Right atrium auricular region (tissue), 2 donors: ENCODE data around the gene SGCD. TPM values are rescaled to one million over a fixed set of nuclear protein-coding genes. Genes with fewer than 3 reads are reported as not detected.

ENCODE experiments used
- DNase-seq: peaks from one replicate; pipeline ENCODE4 v3.0.0-alpha.2; 2019; ENCODE audit warnings: low spot score
- H3K27ac ChIP-seq, 2 donors: fragments of 200-600 bp; sonication (generic); 1 replicate in 1 of 2; 2 replicates in 1 of 2; pipeline ENCODE4 v1.5.1; 2016 to 2019
- H3K27me3 ChIP-seq, 2 donors: fragments of 200-600 bp; sonication (generic); one replicate each; pipeline versions ENCODE4 v1.5.1 to v1.6.0; 2017 to 2019
- H3K36me3 ChIP-seq: fragments of 200-600 bp; sonication (generic); one replicate; pipeline ENCODE4 v1.5.1; 2016
- H3K4me1 ChIP-seq, 2 donors: fragments of 200-600 bp; sonication (generic); one replicate each; pipeline versions ENCODE4 v1.5.1 to v1.6.0; 2017 to 2019
- H3K4me3 ChIP-seq, 2 donors: fragments of 200-600 bp; sonication (generic); 1 replicate in 1 of 2; 2 replicates in 1 of 2; pipeline ENCODE4 v1.5.1; 2017 to 2019; ENCODE audit warnings: mild to moderate bottlenecking in 1 of 2, moderate library complexity in 1 of 2
- H3K9me3 ChIP-seq, 2 donors: fragments of 200-600 bp; sonication (generic); one replicate each; pipeline ENCODE4 v1.5.1; 2019
- total RNA-seq, 2 donors: library from RNA; depleted of rRNA; stranded (reverse); fragments of >200 nt; gene quantifications; one replicate each; pipeline ENCODE4 v1.1.0, GENCODE V29; 2016
- TF ChIP-seq, protein P1 (sequence below), 2 donors: fragments of 200-600 bp; sonication (generic); IDR thresholded peaks; one replicate each; pipeline ENCODE4 v1.5.1; 2019; ENCODE audit warnings: antibody characterized with exemption in 2 of 2

The SGCD gene
- total RNA-seq, 2 donors from 2014 or later, result 56.2 to 85.1 TPM

DNA sequence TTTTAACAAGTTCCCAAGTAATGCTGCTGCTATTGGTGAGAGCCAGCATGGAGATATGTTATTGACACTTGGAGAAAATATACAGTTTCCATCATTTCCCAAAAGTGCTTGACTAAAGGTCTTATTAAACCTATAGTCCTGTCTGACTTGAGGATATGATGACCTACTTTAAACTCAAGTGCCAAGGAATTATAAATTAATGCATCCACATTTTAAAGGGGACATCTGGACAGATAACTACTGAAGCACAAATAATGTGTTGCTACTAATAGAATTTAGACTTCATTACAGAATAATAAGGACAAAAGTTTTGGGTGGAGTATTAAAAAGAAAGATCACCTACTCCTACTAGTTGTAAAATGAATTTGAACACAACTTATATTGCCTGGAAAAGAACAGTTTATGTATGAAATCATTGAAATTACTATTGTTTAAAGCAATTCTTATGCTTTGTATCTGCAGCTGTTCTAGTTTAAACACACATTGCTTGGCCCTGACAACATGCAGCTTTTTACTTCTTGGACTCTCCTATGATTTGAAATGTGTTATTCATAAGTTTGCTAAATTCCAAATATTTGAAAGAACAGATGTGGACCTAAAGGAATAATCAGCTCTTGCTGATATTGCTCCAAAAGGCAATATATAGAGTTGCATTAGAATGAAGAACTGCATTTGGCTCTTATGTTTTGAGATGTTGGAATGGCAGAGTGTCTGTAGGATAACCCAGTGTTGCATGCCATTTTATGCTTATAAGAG, 73.4 kb downstream of the SGCD start:
- TF ChIP-seq, protein P1, sequence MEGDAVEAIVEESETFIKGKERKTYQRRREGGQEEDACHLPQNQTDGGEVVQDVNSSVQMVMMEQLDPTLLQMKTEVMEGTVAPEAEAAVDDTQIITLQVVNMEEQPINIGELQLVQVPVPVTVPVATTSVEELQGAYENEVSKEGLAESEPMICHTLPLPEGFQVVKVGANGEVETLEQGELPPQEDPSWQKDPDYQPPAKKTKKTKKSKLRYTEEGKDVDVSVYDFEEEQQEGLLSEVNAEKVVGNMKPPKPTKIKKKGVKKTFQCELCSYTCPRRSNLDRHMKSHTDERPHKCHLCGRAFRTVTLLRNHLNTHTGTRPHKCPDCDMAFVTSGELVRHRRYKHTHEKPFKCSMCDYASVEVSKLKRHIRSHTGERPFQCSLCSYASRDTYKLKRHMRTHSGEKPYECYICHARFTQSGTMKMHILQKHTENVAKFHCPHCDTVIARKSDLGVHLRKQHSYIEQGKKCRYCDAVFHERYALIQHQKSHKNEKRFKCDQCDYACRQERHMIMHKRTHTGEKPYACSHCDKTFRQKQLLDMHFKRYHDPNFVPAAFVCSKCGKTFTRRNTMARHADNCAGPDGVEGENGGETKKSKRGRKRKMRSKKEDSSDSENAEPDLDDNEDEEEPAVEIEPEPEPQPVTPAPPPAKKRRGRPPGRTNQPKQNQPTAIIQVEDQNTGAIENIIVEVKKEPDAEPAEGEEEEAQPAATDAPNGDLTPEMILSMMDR (IDR thresholded peaks at IDR 0.05), result no peak
- Histone ChIP-seq H3K27me3 (no peaks in the 10 kb centered on the region), H3K9me3 (no peaks in the 10 kb centered on the region), H3K4me3 (no peak overlapping the region), H3K27ac (peak overlapping the region in 1 of 2 donors; percentile 41), H3K36me3 (no peaks in the 10 kb centered on the region), H3K4me1 (peaks cover 0 to 48% of the 10 kb centered on the region in 2 donors)
- DNase-seq, result no peak

GRCh38 chr5:156401804-156402203, 74.8 kb downstream of the SGCD start:
- TF ChIP-seq, protein P1 (IDR thresholded peaks at IDR 0.05), result no peak
- no peak overlapping the region for H3K4me3 ChIP-seq

GRCh38 chr5:156402387-156402921, 75.5 kb downstream of the SGCD start:
- Histone ChIP-seq H3K27ac (no peak overlapping the region), H3K4me1 (peaks cover 0 to 30% of the 10 kb centered on the region in 2 donors)
- TF ChIP-seq, protein P1 (IDR thresholded peaks at IDR 0.05), result no peak

More at GRCh38 chr5:156401804-156402203, 74.8 kb downstream of the SGCD start:
- no peak for DNase-seq
- no peaks in the 10 kb centered on the region for H3K9me3 ChIP-seq
- no peaks in the 10 kb centered on the region for H3K36me3 ChIP-seq
- no peak overlapping the region for H3K27ac ChIP-seq
- H3K27me3 ChIP-seq, result no peaks in the 10 kb centered on the region
- H3K4me1 ChIP-seq, result peaks cover 0 to 34% of the 10 kb centered on the region in 2 donors

GRCh38 chr5:156405988-156406387, 79.0 kb downstream of the SGCD start:
- DNase-seq, result no peak
- no peaks in the 10 kb centered on the region for H3K36me3 ChIP-seq
- H3K9me3 ChIP-seq, result no peaks in the 10 kb centered on the region
- H3K4me1 ChIP-seq, result peaks cover 0 to 3% of the 10 kb centered on the region in 2 donors
- H3K27me3 ChIP-seq, result no peaks in the 10 kb centered on the region
- TF ChIP-seq, protein P1 (IDR thresholded peaks at IDR 0.05), result no peak
- no peak overlapping the region for H3K27ac ChIP-seq
- H3K4me3 ChIP-seq, result no peak overlapping the region

More at GRCh38 chr5:156402387-156402921, 75.5 kb downstream of the SGCD start:
- DNase-seq, result no peak
- H3K9me3 ChIP-seq, result no peaks in the 10 kb centered on the region
- no peaks in the 10 kb centered on the region for H3K27me3 ChIP-seq
- H3K4me3 ChIP-seq, result no peak overlapping the region
- H3K36me3 ChIP-seq, result no peaks in the 10 kb centered on the region

DNA sequence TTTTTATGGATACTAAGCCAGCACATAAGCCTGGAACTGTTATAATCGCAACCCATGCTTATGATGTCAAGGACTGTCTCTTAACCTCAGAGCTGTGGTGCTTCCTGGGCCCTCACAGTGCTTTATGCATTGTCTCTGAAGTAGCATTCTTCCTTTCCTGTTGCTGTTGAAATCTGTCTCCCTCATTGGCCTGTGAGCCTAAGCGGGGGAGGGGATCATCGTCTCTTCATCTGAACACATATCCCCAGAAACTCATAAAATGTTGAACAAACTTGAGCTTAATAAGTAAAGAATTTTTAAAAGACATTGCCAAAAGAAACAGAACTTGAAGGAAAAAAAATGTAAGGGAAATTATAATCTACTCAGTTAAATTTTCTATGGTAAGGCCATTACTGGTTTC, 80.3 kb downstream of the SGCD start:
- H3K9me3 ChIP-seq, result no peaks in the 10 kb centered on the region
- TF ChIP-seq, protein P1 (IDR thresholded peaks at IDR 0.05), result no peak
- H3K27me3 ChIP-seq, result no peaks in the 10 kb centered on the region
- H3K36me3 ChIP-seq, result no peaks in the 10 kb centered on the region
- no peak overlapping the region for H3K27ac ChIP-seq
- DNase-seq, result no peak
- H3K4me1 ChIP-seq, result peaks cover 0 to 13% of the 10 kb centered on the region in 2 donors
- no peak overlapping the region for H3K4me3 ChIP-seq
